Endothelial cell of umbilical vein (primary cell): Measurements from ENCODE around the gene FOXP1. TPM values are rescaled to one million over a fixed set of nuclear protein-coding genes. Genes with fewer than 3 reads are reported as not detected.

ENCODE experiments used
- BruUV-seq: library from RNA; stranded (reverse); fragments of 400-500 nt; replicated peaks from 2 replicates; lab custom pipeline; 2021; lab: Mats Ljungman, UMichigan
- CTCF ChIA-PET: fragments of 300-600, 350-600 bp; sonication (Branson Sonifier 250); formaldehyde crosslinking; loops from one replicate; lab custom pipeline; 2021; ENCODE audit warnings: antibody characterized with exemption, inconsistent platforms; lab: Charles Lee
- POLR2A ChIA-PET: fragments of 300-600, 350-600 bp; sonication (Branson Sonifier 250); formaldehyde crosslinking; loops from one replicate; lab custom pipeline; 2021; ENCODE audit warnings: antibody characterized with exemption, inconsistent platforms; lab: Charles Lee
- DNase-seq: peaks from one replicate; pipeline ENCODE4 v3.0.0-alpha.2; 2011; ENCODE audit warnings: low read depth, low spot score
- FAIRE-seq: peaks from 2 replicates; lab custom pipeline; 2011; peaks lifted over from hg19 to GRCh38; lab: Jason Lieb, UNC
- H2AFZ ChIP-seq: 2 replicates; pipeline ENCODE4 v1.6.0; 2012; ENCODE audit warnings: low read depth, low read length, control low read depth, inconsistent platforms
- H3K27ac ChIP-seq: 2 replicates; pipeline ENCODE4 v1.5.1; 2011; ENCODE audit warnings: low read depth, mild to moderate bottlenecking, control low read depth, low read length, moderate library complexity; ENCODE audit not compliant: insufficient read depth
- H3K27me3 ChIP-seq, 2 experiments: 2 replicates each; pipeline versions ENCODE4 v1.6.0 to v1.6.1; 2011; ENCODE audit warnings: low read length in 2 of 2, mixed read lengths in 1 of 2; ENCODE audit not compliant: control insufficient read depth in 2 of 2, insufficient read depth in 2 of 2
- H3K36me3 ChIP-seq, 2 experiments: 2 replicates in 1 of 2; 3 replicates in 1 of 2; pipeline ENCODE4 v1.5.1; 2011; ENCODE audit warnings: low read length in 2 of 2, mild to moderate bottlenecking in 1 of 2, moderate library complexity in 1 of 2; ENCODE audit not compliant: control insufficient read depth in 2 of 2, insufficient read depth in 2 of 2; ENCODE audit errors: extremely low read depth in 1 of 2
- H3K4me1 ChIP-seq: 3 replicates; pipeline ENCODE4 v1.5.1; 2011; ENCODE audit warnings: mild to moderate bottlenecking, low read length; ENCODE audit not compliant: control insufficient read depth, insufficient read depth; ENCODE audit errors: extremely low read depth
- H3K4me2 ChIP-seq: 2 replicates; pipeline ENCODE4 v1.6.1; 2011; ENCODE audit warnings: low read length, control low read depth, mixed read lengths; ENCODE audit not compliant: insufficient read depth
- H3K4me3 ChIP-seq, 3 experiments: fragments of 200-600 bp in 1 of 3; sonication (generic), shearing (Covaris generic) in 1 of 3; replicated peaks in 1 of 3; 2 replicates each; pipeline ENCODE4 v1.5.1; 2011 to 2016; ENCODE audit warnings: control low read depth in 3 of 3, low read length in 3 of 3, mild to moderate bottlenecking in 2 of 3, inconsistent platforms in 1 of 3, low read depth in 1 of 3, moderate library complexity in 1 of 3; ENCODE audit not compliant: insufficient read depth in 1 of 3
- H3K79me2 ChIP-seq: 2 replicates; pipeline ENCODE4 v1.6.0; 2012; ENCODE audit warnings: low read length, inconsistent platforms; ENCODE audit not compliant: control insufficient read depth, insufficient read depth
- H3K9ac ChIP-seq: replicated peaks from 2 replicates; pipeline ENCODE3; 2011; ENCODE audit warnings: low read length, control low read depth; ENCODE audit not compliant: insufficient read depth; ENCODE audit errors: extremely low read depth
- H3K9me1 ChIP-seq: replicated peaks from 3 replicates; pipeline ENCODE4 v1.6.0; 2011; ENCODE audit warnings: mild to moderate bottlenecking, low read length; ENCODE audit not compliant: control insufficient read depth, insufficient read depth; ENCODE audit errors: extremely low read depth
- H3K9me3 ChIP-seq: replicated peaks from 2 replicates; pipeline ENCODE4 v1.5.1; 2012; ENCODE audit warnings: low read length, inconsistent platforms; ENCODE audit not compliant: control insufficient read depth, insufficient read depth
- H4K20me1 ChIP-seq: replicated peaks from 2 replicates; pipeline ENCODE3; 2011; ENCODE audit warnings: mild to moderate bottlenecking, low read length; ENCODE audit not compliant: control insufficient read depth, insufficient read depth; ENCODE audit errors: extremely low read depth
- CTCF ChIP-seq, 2 donors: IDR thresholded peaks; 1 replicate in 1 of 2; 2 replicates in 1 of 2; pipeline ENCODE4 v1.5.1; 2011; ENCODE audit warnings: low read length in 2 of 2, mild to moderate bottlenecking in 2 of 2, moderate library complexity in 2 of 2, control low read depth in 1 of 2, inconsistent platforms in 1 of 2, low read depth in 1 of 2; ENCODE audit not compliant: insufficient read depth in 1 of 2; ENCODE audit errors: extremely low read depth in 1 of 2
- EZH2 ChIP-seq: IDR thresholded peaks from 2 replicates; pipeline ENCODE4 v1.6.1; 2012; ENCODE audit warnings: borderline replicate concordance, low read depth, mild to moderate bottlenecking, moderate library complexity, low read length, inconsistent platforms; ENCODE audit not compliant: severe bottlenecking
- FOS ChIP-seq: IDR thresholded peaks from 2 replicates; pipeline ENCODE4 v1.6.1; 2011; ENCODE audit warnings: mild to moderate bottlenecking, low read length, moderate library complexity, borderline replicate concordance; ENCODE audit not compliant: insufficient read depth
- GATA2 ChIP-seq: IDR thresholded peaks from 2 replicates; pipeline ENCODE4 v1.7.0; 2011; ENCODE audit warnings: low read depth, mild to moderate bottlenecking, moderate library complexity, mixed read lengths, low read length; ENCODE audit not compliant: insufficient read length, insufficient read depth
- JUN ChIP-seq: IDR thresholded peaks from 2 replicates; pipeline ENCODE4 v1.6.1; 2011; ENCODE audit warnings: borderline replicate concordance, low read depth; ENCODE audit not compliant: insufficient read length, insufficient read depth
- MAX ChIP-seq: IDR thresholded peaks from 2 replicates; pipeline ENCODE4 v1.6.1; 2011; ENCODE audit not compliant: insufficient read depth, insufficient read length
- MYC ChIP-seq: IDR thresholded peaks from one replicate; pipeline ENCODE4 v1.6.1; 2011; ENCODE audit warnings: mild to moderate bottlenecking, low read depth, low read length
- POLR2A ChIP-seq: IDR thresholded peaks from 2 replicates; pipeline ENCODE4 v1.6.1; 2012; ENCODE audit warnings: low read depth, mild to moderate bottlenecking, control low read depth, low read length
- POLR2AphosphoS5 ChIP-seq: IDR thresholded peaks from 2 replicates; pipeline ENCODE4 v1.6.1; 2012; ENCODE audit warnings: low read depth, mild to moderate bottlenecking, control low read depth, low read length, moderate library complexity; ENCODE audit not compliant: insufficient read depth
- dilution Hi-C: fragments of 300-500 bp; cut with MboI; formaldehyde crosslinking; loops from one replicate; pipeline ENCODE4 v1.15.0; 2019; ENCODE audit warnings: low sequenced_read_pairs; ENCODE audit not compliant: extremely low pct_ligation_motif_present
- intact Hi-C: fragments of 100-400 bp; cut with micrococcal nuclease; formaldehyde crosslinking; loops from one replicate; pipeline ENCODE4 v1.10.0; 2022
- polyA plus RNA-seq, 4 experiments: library from polyadenylated mRNA; depleted of rRNA in 3 of 4; stranded (reverse) in 3 of 4; unstranded in 1 of 4; fragments of >200 nt; gene quantifications; 2 replicates each; pipeline versions ENCODE4 v1.2.1 to v1.2.3, GENCODE V29; 2011 to 2012; ENCODE audit warnings: missing spikeins in 1 of 4
- total RNA-seq: library from RNA; stranded (reverse); gene quantifications from 2 replicates; pipeline ENCODE4 v1.2.3, GENCODE V29; 2021

Gene FOXP1
- total and polyA plus RNA-seq, 2 donors (not counting 3 experiments of a cell fraction or from before 2014, with no cell fraction given): 41.0 to 107 TPM

GRCh38 chr3:71051893-71052687 is 531.4 kb downstream of the FOXP1 start:
- no peaks in the 10 kb centered on the region for H3K9me1 ChIP-seq
- dilution Hi-C loops: no loop called here
- BruUV-seq: no TSS peak
- peak overlapping the region; percentile 88 for H3K27ac ChIP-seq
- intact Hi-C loops: no loop called here
- no peak overlapping the region for H2AFZ ChIP-seq
- H3K4me2 ChIP-seq: no peak overlapping the region
- TF ChIP-seq JUN (no peak), MYC (no peak), MAX (no peak), EZH2 (no peak), POLR2A (no peak), POLR2AphosphoS5 (no peak), FOS (no peak), GATA2 (no peak), CTCF (IDR thresholded peaks at IDR 0.05; ENCODE audit: extremely low read depth in 1 of 2, insufficient read depth in 1 of 2, low read depth in 1 of 2, low read length in 2 of 2) (no peak)
- CTCF ChIA-PET: interaction anchor here (1.1 to 2.0 kb wide), 9 partner anchors 10 to 601 kb away, joined by 3 to 12 read pairs (median 4); no protein-coding TSS in a partner anchor
- no peak overlapping the region for H3K4me3 ChIP-seq
- DNase-seq (peak; percentile 57), FAIRE-seq (peak; percentile 18)
- no peak overlapping the region for H3K9ac ChIP-seq
- H3K36me3 ChIP-seq: peaks cover 2 to 11% of the 10 kb centered on the region in 2 experiments
- POLR2A ChIA-PET: interaction anchor here (1.2 kb wide), 1 partner anchor 9 kb away, joined by 3 read pairs; no protein-coding TSS in a partner anchor
- peaks cover 58% of the 10 kb centered on the region for H3K79me2 ChIP-seq
- no peaks in the 10 kb centered on the region for H4K20me1 ChIP-seq
- H3K27me3 ChIP-seq: no peaks in the 10 kb centered on the region
- no peaks in the 10 kb centered on the region for H3K9me3 ChIP-seq
- peaks cover 100% of the 10 kb centered on the region for H3K4me1 ChIP-seq
